HUES6 (cell line): ENCODE data around the gene CFAP99.

Experiments used
- H3K27ac ChIP-seq: 2 replicates; pipeline ENCODE4 v1.7.0; 2013; ENCODE audit warnings: low read depth, mild to moderate bottlenecking, low read length, inconsistent platforms
- H3K27me3 ChIP-seq: 2 replicates; pipeline ENCODE4 v1.6.1; 2013; ENCODE audit warnings: low read length; ENCODE audit not compliant: control insufficient read depth, insufficient read depth
- H3K36me3 ChIP-seq: 2 replicates; pipeline ENCODE4 v1.6.1; 2013; ENCODE audit warnings: low read length; ENCODE audit not compliant: control insufficient read depth, insufficient read depth
- H3K4me1 ChIP-seq: 2 replicates; pipeline ENCODE4 v1.6.1; 2013; ENCODE audit warnings: low read length; ENCODE audit not compliant: control insufficient read depth, insufficient read depth
- H3K4me3 ChIP-seq: 2 replicates; pipeline ENCODE4 v1.5.1; 2013; ENCODE audit warnings: low read depth, low read length
- H3K9ac ChIP-seq: one replicate; pipeline ENCODE4 v1.6.1; 2013; ENCODE audit warnings: mild to moderate bottlenecking, low read length
- H3K9me3 ChIP-seq: 2 replicates; pipeline ENCODE4 v1.6.1; 2013; ENCODE audit warnings: low read depth, low read length; ENCODE audit not compliant: control insufficient read depth, insufficient read depth

The CFAP99 gene

DNA sequence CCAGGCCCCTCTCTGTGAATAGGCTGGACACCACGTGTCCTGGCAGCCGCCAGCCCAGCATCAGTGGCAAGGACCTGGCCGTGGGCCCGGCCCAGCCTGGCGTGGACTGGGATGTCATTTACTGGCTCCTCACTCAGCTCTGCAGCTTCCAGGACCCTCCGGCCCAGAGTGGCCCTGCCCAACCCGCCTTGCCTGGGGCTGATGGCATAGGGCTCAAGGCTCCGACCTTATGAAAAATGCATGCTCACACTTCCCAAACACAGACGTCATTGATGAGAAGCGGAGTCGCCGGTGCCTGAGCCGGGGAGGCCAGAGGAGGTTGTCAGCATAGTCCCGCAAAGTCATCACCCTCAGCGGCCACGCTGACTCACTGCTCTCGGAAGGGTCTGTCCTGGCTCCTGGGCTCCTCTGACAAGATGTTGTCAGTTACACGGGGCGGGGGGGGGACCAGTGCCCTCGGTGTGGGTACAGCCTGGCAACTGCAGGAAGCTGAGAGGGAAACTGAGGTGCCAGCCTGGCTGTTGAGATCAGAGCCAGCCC is 14.3 kb downstream of the CFAP99 start:
- Histone ChIP-seq H3K4me3 (no peak overlapping the region), H3K9ac (no peak overlapping the region), H3K27ac (no peak overlapping the region), H3K27me3 (no peaks in the 10 kb centered on the region), H3K9me3 (0 out of 2 replicates have a peak, but pooled peaks cover 3% of the 10 kb centered on the region), H3K4me1 (peaks cover 10% of the 10 kb centered on the region; the same call in 1 of the 2 replicates), H3K36me3 (no peaks in the 10 kb centered on the region)

DNA sequence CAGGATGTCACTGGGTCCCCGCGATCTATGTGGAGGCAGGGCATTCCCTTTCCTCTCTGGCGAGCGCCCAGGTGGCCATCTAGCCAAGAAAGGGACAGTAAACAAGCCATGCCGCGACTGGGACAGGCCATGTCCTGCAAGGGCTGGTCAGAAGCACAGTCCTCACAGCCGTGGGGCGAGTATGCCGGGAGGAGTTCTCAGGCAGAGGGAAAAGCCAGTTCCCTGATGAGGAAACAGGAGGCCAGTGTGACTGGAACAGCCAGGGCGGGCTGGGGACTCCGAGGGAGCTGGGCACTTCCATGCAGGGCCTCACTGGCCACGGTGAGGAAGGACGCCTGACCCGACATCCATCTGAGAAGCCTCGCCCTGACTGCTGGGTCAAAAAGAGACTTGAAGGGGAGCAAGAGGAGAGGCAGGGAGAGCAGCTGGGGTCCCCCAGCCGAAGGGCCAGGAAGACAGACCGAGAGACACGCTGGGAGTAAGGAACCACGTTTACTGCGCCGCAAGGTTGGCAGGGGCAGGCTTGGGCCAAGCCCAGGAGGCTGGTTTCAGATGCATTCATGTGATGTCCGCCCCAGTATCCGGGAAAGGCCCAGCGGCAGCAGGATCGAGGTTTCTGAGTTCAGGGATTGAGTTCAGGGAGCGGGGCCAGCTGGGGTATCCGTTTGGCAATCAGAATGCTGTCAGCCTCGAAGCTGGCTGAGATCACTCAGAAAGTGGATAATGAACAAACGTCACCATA is 15.0 kb downstream of the CFAP99 start:
- Histone ChIP-seq H3K9ac (no peak overlapping the region), H3K27ac (no peak overlapping the region), H3K4me1 (peaks cover 10% of the 10 kb centered on the region; the same call in 1 of the 2 replicates), H3K27me3 (no peaks in the 10 kb centered on the region), H3K36me3 (no peaks in the 10 kb centered on the region), H3K4me3 (no peak overlapping the region), H3K9me3 (0 out of 2 replicates have a peak, but pooled peaks cover 3% of the 10 kb centered on the region)

DNA sequence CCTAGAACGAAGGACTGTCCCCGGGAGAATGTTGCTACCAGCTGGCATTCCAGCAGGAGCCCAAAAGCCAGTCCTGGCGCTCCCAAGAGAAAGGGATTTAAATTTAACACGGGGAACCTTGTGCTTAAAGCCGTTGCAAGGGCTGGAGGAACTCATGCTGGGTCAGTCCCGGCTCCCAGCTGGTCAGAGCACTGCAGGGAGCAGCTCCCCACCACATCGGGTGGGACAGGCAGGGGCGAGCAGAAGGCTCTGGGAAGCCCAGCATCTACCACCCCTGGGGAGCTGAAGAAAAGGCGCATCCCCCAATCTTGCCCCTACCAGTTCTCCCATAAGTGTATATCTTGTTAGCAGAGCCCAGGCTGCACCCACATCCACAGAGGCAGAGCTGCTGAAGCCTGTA is 15.7 kb downstream of the CFAP99 start:
- Histone ChIP-seq H3K27me3 (no peaks in the 10 kb centered on the region), H3K36me3 (no peaks in the 10 kb centered on the region), H3K27ac (no peak overlapping the region), H3K4me3 (no peak overlapping the region), H3K4me1 (peaks cover 10% of the 10 kb centered on the region; the same call in 1 of the 2 replicates), H3K9me3 (0 out of 2 replicates have a peak, but pooled peaks cover 3% of the 10 kb centered on the region), H3K9ac (no peak overlapping the region)

DNA sequence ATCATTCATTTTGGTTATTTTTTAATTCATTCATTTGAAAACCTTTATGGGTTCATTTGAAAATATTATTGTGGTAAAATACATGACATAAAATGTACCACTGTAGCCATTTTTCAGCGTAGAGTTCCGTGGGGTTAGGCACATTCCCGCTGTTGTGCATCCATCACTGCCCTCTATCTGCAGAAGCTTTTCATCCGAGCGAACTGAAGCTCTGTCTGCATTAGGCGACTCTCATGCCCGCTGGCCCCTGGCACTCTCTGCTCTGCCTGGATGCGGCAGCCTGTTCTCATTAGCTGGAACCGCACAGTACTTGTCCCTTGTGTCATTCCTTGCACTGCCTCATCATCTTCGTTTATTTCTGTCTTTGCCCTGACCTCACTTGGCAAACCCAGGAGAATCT is 17.5 kb downstream of the CFAP99 start:
- Histone ChIP-seq H3K27ac (no peak overlapping the region), H3K9me3 (0 out of 2 replicates have a peak, but pooled peaks cover 3% of the 10 kb centered on the region), H3K9ac (no peak overlapping the region), H3K4me3 (no peak overlapping the region), H3K36me3 (no peaks in the 10 kb centered on the region), H3K27me3 (no peaks in the 10 kb centered on the region), H3K4me1 (peaks cover 10% of the 10 kb centered on the region; the same call in 1 of the 2 replicates)

DNA sequence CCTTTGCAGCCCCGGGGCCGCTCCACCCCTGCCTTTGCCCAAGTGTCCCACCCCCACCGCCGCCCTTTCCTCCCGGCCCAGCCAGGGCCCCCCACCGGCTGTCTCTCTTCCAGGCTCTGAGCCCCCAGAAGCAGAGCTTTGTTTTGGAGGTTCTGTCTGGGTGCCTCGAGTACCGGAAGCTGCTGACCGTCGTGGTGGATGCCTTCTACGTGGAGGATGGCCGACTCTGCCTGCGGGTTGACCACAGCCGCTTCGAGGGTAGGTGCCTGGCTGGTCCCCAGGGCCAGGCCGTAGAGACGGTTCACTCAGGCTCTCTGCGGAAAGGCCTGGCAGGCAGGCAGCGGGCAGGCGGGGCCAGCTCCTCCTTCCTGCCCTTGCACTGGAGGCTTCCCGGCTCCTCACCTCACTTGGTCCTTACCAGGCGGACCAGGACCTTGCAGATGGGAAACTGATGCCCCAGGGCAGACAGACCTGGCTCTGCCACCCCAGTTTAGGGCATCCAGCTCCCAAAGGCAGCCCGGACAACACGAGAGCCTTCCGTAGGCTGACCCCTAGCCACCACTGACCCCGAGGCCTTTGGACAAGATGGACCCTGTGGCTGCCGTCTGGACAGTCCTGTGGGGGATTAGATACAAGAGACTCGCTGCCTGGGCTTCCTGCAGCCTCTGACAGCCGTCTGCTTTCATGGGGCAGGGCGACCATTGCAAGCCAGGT is 18.2 kb downstream of the CFAP99 start:
- H3K4me1 ChIP-seq = peaks cover 11% of the 10 kb centered on the region
- H3K27me3 ChIP-seq = no peaks in the 10 kb centered on the region
- 0 out of 2 replicates have a peak, but pooled peaks cover 2% of the 10 kb centered on the region for H3K9me3 ChIP-seq
- no peak overlapping the region for H3K27ac ChIP-seq
- H3K36me3 ChIP-seq = no peaks in the 10 kb centered on the region
- H3K9ac ChIP-seq = no peak overlapping the region
- no peak overlapping the region for H3K4me3 ChIP-seq

DNA sequence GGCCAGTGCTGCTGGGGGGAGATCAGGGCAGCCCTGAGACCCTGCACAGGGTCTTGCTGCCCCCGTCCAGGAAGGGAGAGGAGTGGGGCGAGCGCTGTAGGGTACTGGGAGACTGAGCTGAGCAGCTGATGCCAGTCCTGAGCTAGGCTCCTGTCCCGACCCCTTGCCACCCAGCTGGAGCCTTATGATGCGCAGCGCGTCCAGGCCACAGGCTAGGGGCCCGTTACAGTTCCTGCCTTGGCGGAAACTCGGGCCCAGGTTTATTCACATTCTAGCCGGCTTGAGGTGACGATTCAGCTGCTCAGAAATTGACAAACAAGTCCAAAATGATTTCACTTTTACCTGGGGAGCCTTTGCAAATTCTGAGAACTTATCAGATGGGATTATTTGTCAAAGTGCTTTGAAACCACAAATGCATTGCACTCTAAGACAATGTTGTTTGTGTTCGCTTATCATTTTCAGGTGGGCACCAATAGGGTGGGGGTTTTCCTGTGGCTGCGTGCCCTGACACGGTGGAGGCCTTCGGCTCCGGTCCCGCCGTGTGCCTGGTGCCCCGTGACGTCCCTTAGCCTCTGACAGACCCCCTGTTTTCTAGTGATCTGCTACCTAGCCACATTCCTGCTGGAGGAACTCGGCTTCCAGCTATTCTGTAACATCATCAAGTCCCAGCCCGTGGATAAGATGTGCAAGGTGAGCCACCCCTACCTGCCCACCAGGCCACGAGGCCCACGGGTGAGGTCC is 18.9 kb downstream of the CFAP99 start:
- no peaks in the 10 kb centered on the region for H3K9me3 ChIP-seq
- H3K27ac ChIP-seq = no peak overlapping the region
- H3K4me1 ChIP-seq = peaks cover 15% of the 10 kb centered on the region
- H3K27me3 ChIP-seq = no peaks in the 10 kb centered on the region
- H3K9ac ChIP-seq = no peak overlapping the region
- H3K36me3 ChIP-seq = no peaks in the 10 kb centered on the region
- no peak overlapping the region for H3K4me3 ChIP-seq

DNA sequence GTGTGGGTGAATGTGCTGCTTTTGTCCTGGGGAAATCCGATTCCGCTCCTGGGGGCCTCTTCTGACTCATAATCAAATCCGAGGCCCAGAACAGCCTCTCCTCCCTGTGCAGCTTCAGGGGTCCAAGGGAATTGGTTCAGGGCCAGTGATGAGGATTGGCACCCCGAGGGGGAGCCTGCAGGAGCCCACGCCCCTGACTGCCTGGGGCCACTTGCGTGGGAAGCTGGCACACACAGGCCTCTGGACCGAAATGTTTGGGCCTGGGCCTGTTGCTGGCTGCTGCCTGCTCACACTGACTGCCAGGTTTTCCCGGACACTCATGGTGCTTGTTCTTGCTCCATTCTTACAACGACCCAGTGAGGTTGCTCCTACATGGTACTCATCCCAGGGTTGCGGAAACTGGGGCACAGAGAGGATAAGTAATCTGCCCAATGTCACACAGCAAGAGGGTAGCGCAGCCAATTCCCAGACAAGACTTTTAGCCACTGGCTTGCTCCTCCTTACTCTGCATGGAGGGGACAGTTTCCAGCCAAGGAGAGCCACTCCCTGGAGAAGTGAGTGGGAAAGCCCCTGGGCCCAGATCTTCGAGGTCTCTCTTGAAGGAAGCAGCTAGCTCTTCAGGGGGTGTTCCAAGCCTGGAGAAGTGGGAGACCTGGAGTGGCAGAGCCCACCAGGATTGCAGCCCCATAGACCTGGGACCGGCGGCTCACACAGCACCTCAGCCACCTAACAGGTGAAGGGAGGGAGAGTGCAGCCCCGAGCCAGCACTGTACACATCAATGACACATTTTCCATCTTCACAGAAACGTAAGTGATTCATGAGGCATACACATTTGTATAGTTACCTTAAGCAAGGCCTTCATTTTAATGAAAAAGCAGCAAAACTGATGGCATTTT is 20.3 kb downstream of the CFAP99 start:
- Histone ChIP-seq H3K27ac (no peak overlapping the region), H3K4me1 (peaks cover 6% of the 10 kb centered on the region), H3K27me3 (no peaks in the 10 kb centered on the region), H3K36me3 (no peaks in the 10 kb centered on the region), H3K9me3 (no peaks in the 10 kb centered on the region), H3K4me3 (no peak overlapping the region), H3K9ac (no peak overlapping the region)

DNA sequence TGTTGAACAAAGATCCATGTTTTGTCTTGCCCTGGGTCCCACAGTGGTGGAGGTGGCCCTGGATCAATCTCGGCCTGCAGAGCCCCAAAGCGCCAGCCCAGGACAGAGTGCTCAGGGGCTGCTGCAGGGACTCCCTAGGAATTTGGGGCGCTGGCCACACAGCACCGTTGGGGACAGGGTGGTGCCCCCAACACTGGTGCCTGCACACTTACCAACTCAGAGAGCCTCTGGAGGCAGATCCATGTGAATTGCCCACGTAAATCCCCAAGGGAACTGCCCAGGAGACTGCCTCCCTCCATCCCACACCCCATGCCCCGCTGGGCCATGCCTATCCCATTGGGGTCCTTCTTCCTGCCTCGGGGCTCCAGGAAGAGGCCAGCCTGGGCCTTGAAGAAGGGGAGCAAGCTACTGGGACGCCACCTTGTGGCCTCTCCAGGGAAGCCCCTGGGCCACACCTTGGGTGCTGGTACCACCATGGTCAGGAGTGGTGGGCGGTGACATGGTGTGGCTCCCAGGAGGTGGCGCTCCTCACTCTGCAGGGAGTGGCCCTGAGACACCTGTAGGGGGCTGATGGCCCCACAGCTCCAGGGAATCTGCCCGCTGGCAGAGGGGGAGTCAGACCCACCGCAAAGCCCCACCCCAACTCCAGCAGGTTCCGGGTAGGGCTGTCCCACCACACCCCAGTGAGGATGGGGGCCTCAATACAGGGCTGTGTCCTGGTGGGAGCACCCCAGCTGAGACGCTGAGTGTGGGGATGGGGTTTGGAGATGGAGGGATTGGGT is 22.8 kb downstream of the CFAP99 start:
- Histone ChIP-seq H3K4me1 (peaks cover 6% of the 10 kb centered on the region), H3K9ac (no peak overlapping the region), H3K9me3 (no peaks in the 10 kb centered on the region), H3K36me3 (no peaks in the 10 kb centered on the region), H3K27me3 (no peaks in the 10 kb centered on the region), H3K27ac (no peak overlapping the region), H3K4me3 (no peak overlapping the region)

DNA sequence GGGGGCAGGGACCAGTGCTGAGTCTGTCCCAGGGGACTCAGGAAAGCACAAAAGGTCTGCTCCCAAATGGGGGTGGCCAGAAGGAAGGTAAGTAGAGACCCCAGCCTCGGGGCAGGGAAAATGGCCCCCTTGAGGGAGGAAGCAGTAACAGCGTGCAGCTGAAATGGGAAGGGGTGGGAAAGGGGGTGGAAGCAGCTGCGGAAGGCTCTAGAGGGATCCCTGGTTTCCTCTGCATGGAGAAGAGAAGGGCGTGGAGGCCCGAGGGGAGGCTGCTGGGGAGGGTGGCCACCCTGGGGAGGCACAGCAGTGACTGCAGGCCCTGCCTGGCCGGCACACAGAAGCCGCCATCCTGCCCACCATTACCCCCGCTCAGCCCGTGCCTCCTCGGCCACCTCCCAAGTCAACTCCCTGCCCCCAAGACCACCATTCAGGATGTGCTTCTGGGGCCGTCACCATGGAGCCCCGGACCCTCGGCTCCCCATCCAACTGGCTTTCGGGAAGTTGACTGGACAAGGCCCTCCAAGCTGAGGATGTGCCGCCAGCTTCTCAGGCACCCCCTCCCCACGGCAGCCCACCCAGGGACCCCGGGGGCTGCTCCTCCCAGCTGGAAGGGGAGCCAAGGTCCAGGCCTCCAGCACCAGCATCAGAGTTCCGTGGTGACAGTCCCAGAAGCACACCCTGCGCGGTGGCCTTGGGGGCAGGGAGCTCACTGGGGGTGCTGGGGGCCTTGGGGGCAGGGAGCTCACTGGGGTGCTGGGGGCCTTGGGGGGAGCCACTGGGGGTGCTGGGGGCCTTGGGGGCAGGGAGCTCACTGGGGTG is 23.6 kb downstream of the CFAP99 start:
- Histone ChIP-seq H3K4me1 (peaks cover 6% of the 10 kb centered on the region), H3K36me3 (no peaks in the 10 kb centered on the region), H3K27ac (no peak overlapping the region), H3K9ac (no peak overlapping the region), H3K9me3 (no peaks in the 10 kb centered on the region), H3K27me3 (no peaks in the 10 kb centered on the region; the same call in 1 of the 2 replicates), H3K4me3 (no peak overlapping the region)
